Loucy (cell line): ENCODE results near the gene MAX.
"Not testable (repeated sequence)": the region's sequence is repeated elsewhere in the genome, so short reads cannot be mapped to it uniquely, and the experiment has no call there.

Experiments used
- H2AFZ ChIP-seq: fragments of 200-600 bp; sonication (generic); 2 replicates; pipeline ENCODE4 v1.6.0; 2016; ENCODE audit warnings: antibody characterized with exemption, mild to moderate bottlenecking, low read length, moderate library complexity
- H3F3A ChIP-seq: fragments of 200-600 bp; 2 replicates; pipeline ENCODE4 v1.6.0; 2016; ENCODE audit warnings: antibody characterized with exemption, low read depth, mild to moderate bottlenecking
- H3K27me3 ChIP-seq: fragments of 200-600 bp; sonication (generic); 2 replicates; pipeline ENCODE4 v1.6.1; 2014; ENCODE audit warnings: low read length, mild to moderate bottlenecking; ENCODE audit not compliant: insufficient read depth, poor library complexity, severe bottlenecking
- H3K36me3 ChIP-seq: fragments of 200-600 bp; sonication (generic); 2 replicates; pipeline ENCODE4 v1.6.1; 2016; ENCODE audit warnings: low read length; ENCODE audit not compliant: insufficient read depth
- H3K4me1 ChIP-seq: fragments of 200-600 bp; sonication (generic); 2 replicates; pipeline ENCODE4 v1.5.1; 2014; ENCODE audit warnings: low read length, mild to moderate bottlenecking; ENCODE audit not compliant: insufficient read depth, poor library complexity, severe bottlenecking
- H3K4me2 ChIP-seq: fragments of 200-600 bp; sonication (generic); 2 replicates; pipeline ENCODE4 v1.6.0; 2014; ENCODE audit warnings: antibody characterized with exemption, low read length, low read depth, mild to moderate bottlenecking; ENCODE audit not compliant: poor library complexity, severe bottlenecking
- H3K4me3 ChIP-seq: fragments of 200-600 bp; sonication (generic); 2 replicates; pipeline ENCODE4 v1.5.1; 2014; ENCODE audit warnings: low read length, mild to moderate bottlenecking, mixed read lengths; ENCODE audit not compliant: poor library complexity, severe bottlenecking
- H3K79me2 ChIP-seq: fragments of 200-600 bp; sonication (generic); 2 replicates; pipeline ENCODE4 v1.6.1; 2014; ENCODE audit warnings: low read length; ENCODE audit not compliant: insufficient read depth
- H3K9ac ChIP-seq: fragments of 200-600 bp; sonication (generic); 2 replicates; pipeline ENCODE4 v1.6.0; 2014; ENCODE audit warnings: mild to moderate bottlenecking, low read depth, low read length, moderate library complexity; ENCODE audit not compliant: poor library complexity, severe bottlenecking
- H3K9me2 ChIP-seq: fragments of 200-600 bp; sonication (generic); replicated peaks from 2 replicates; pipeline ENCODE4 v1.6.1; 2016; ENCODE audit warnings: low read depth, low read length, mixed read lengths
- H3K9me3 ChIP-seq: fragments of 200-600 bp; sonication (generic); 2 replicates; pipeline ENCODE4 v1.6.1; 2014; ENCODE audit warnings: mild to moderate bottlenecking, antibody characterized with exemption, low read length, low read depth; ENCODE audit not compliant: insufficient read depth
- H4K20me1 ChIP-seq: fragments of 200-600 bp; sonication (generic); 2 replicates; pipeline ENCODE4 v1.6.0; 2014; ENCODE audit warnings: antibody characterized with exemption, low read length, mild to moderate bottlenecking; ENCODE audit not compliant: insufficient read depth, poor library complexity, severe bottlenecking
- CTCF ChIP-seq: fragments of 200-600 bp; sonication (generic); conservative IDR thresholded peaks from 2 replicates; pipeline ENCODE4 v1.5.1; 2014; ENCODE audit warnings: mild to moderate bottlenecking, antibody characterized with exemption, low read length
- EZH2phosphoT487 ChIP-seq: fragments of 200-600 bp; IDR thresholded peaks from 2 replicates; pipeline ENCODE4 v1.6.1; 2018; ENCODE audit warnings: antibody characterized with exemption, mild to moderate bottlenecking, moderate library complexity, borderline replicate concordance

MAX gene

GRCh38 chr14:65033181-65033580 is 69.1 kb downstream of the MAX start:
- H3K27me3 ChIP-seq, result no peaks in the 10 kb centered on the region
- no peak overlapping the region for H2AFZ ChIP-seq
- H3K9ac ChIP-seq, result no peak overlapping the region
- H3K4me1 ChIP-seq, result no peaks in the 10 kb centered on the region
- no peaks in the 10 kb centered on the region for H3K9me3 ChIP-seq
- H3K79me2 ChIP-seq, result no peaks in the 10 kb centered on the region
- no peak overlapping the region for H3K4me3 ChIP-seq
- peaks cover 58% of the 10 kb centered on the region for H3K36me3 ChIP-seq
- no peaks in the 10 kb centered on the region for H3K9me2 ChIP-seq
- TF ChIP-seq EZH2phosphoT487, result no peak
- no peak for TF ChIP-seq CTCF
- H3F3A ChIP-seq, result no peaks in the 10 kb centered on the region
- no peaks in the 10 kb centered on the region for H4K20me1 ChIP-seq
- no peak overlapping the region for H3K4me2 ChIP-seq

- H3K4me1 ChIP-seq, result no peaks in the 10 kb centered on the region
- no peak overlapping the region for H3K4me2 ChIP-seq
Measured at GRCh38 chr14:65032319-65032718, 70.0 kb downstream of the MAX start.

GRCh38 chr14:65031321-65031720 is 71.0 kb downstream of the MAX start:
- H2AFZ ChIP-seq, H3K9me2 ChIP-seq, H3K9ac ChIP-seq, H3F3A ChIP-seq, H3K4me1 ChIP-seq, H3K4me3 ChIP-seq, H3K27me3 ChIP-seq, H4K20me1 ChIP-seq, H3K4me2 ChIP-seq, H3K9me3 ChIP-seq, H3K79me2 ChIP-seq: not testable (repeated sequence)
- peaks cover 77% of the 10 kb centered on the region for H3K36me3 ChIP-seq

More at GRCh38 chr14:65032319-65032718, 70.0 kb downstream of the MAX start:
- Histone ChIP-seq H3K4me3 (no peak overlapping the region), H3K9me2 (no peaks in the 10 kb centered on the region), H2AFZ (no peak overlapping the region), H3F3A (no peaks in the 10 kb centered on the region), H3K36me3 (peaks cover 67% of the 10 kb centered on the region), H3K79me2 (no peaks in the 10 kb centered on the region), H3K9me3 (no peaks in the 10 kb centered on the region), H3K9ac (no peak overlapping the region), H3K27me3 (no peaks in the 10 kb centered on the region), H4K20me1 (no peaks in the 10 kb centered on the region)
- TF ChIP-seq CTCF, result no peak
- TF ChIP-seq EZH2phosphoT487, result no peak

GRCh38 chr14:65028937-65029336 is 73.4 kb downstream of the MAX start:
- H3K36me3 ChIP-seq, result peaks cover 80% of the 10 kb centered on the region
- no peaks in the 10 kb centered on the region for H3K4me1 ChIP-seq
- H3K27me3 ChIP-seq, result no peaks in the 10 kb centered on the region
- TF ChIP-seq CTCF, result no peak
- no peak for TF ChIP-seq EZH2phosphoT487
- H3K4me2 ChIP-seq, result no peak overlapping the region
- H3K4me3 ChIP-seq, result no peak overlapping the region
- H3F3A ChIP-seq, result no peaks in the 10 kb centered on the region
- no peak overlapping the region for H3K9ac ChIP-seq
- H3K9me3 ChIP-seq, result no peaks in the 10 kb centered on the region
- no peaks in the 10 kb centered on the region for H4K20me1 ChIP-seq
- H3K79me2 ChIP-seq, result 0 out of 2 replicates have a peak, but pooled peaks cover 5% of the 10 kb centered on the region
- H3K9me2 ChIP-seq, result no peaks in the 10 kb centered on the region
- H2AFZ ChIP-seq, result no peak overlapping the region
